Measurements from ENCODE around the gene CELSR3. TPM values are rescaled to one million over a fixed set of nuclear protein-coding genes. Genes with fewer than 3 reads are reported as not detected.
A peak's percentile ranks its signal among the peaks of the same experiment; 100 is the strongest.

The CELSR3 gene
- polyA plus RNA-seq, 1 donor = 3.9 TPM

DNA sequence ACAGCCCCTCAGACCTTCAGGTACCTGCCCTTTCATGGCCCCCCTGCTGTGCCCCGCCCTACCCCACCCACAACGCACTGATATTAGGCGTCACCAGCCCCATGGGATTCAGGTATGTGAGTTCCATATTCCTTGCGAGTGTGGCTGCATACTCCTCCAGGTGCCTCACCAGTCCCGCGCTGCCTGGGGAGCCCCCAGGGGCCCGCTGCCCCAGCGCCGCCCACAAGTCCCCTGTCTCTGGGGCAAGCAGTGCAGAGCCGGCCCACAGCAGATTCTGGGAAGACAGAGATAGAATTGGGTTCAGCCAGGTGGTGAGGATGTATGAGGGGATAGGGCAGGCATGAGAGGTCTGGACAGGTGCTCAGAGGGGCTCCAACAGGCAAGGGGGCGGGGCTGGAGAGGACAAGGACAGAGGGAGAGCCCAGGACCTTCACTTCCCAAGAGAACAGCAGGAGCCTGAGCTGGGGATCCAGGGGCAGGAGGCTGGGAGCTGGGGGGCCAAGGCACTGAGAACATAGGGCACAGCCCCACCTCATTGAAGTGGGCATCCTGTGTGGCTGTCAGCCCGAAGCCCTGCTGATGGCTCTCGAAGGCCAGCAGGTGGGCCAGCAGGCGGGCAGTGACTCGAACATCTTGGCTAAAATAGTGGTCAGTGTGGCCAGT is 14.4 kb downstream of the CELSR3 start:
- Histone ChIP-seq H3K27ac (ENCODE audit: low read length) (no peak overlapping the region), H3K4me1 (ENCODE audit: control insufficient read depth, insufficient read depth, low read length) (no peaks in the 10 kb centered on the region), H3K4me3 (ENCODE audit: low read length) (no peak overlapping the region), H3K36me3 (ENCODE audit: control insufficient read depth, insufficient read depth, low read length) (no peaks in the 10 kb centered on the region), H3K27me3 (ENCODE audit: control insufficient read depth, insufficient read depth, low read length) (no peaks in the 10 kb centered on the region), H3K9me3 (ENCODE audit: control insufficient read depth, low read depth, low read length) (no peaks in the 10 kb centered on the region)
- DNase-seq = no peak
- WGBS (ENCODE audit: insufficient coverage, low lambda C conversion rate) = no CpG with 5 or more reads among the region's 15 CpGs

DNA sequence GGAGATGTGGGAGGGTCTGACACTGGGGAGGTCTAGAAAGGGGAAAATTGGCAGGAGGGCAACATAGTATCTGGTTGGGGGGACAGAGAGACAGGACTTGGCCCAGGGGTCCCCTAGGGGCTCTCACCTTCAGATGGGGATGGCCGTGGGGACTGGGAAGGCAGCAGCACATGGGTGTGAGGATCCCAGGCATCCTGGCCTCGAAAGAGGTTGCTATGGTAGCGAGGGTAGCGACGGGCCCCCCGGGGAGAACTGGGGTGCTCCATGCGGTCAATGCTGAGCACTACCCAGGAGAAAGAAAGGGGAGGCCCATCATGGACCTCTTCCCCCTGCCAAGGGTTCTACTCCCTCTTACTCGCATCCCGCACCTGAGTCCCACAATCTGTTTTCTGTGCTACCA is 15.0 kb downstream of the CELSR3 start:
- H3K9me3 ChIP-seq (ENCODE audit: control insufficient read depth, low read depth, low read length) = no peaks in the 10 kb centered on the region
- H3K4me3 ChIP-seq (ENCODE audit: low read length) = no peak overlapping the region
- DNase-seq = no peak
- no CpG with 5 or more reads among the region's 9 CpGs for WGBS (ENCODE audit: insufficient coverage, low lambda C conversion rate)
- no peaks in the 10 kb centered on the region for H3K36me3 ChIP-seq (ENCODE audit: control insufficient read depth, insufficient read depth, low read length)
- H3K27ac ChIP-seq (ENCODE audit: low read length) = no peak overlapping the region
- H3K27me3 ChIP-seq (ENCODE audit: control insufficient read depth, insufficient read depth, low read length) = no peaks in the 10 kb centered on the region
- no peaks in the 10 kb centered on the region for H3K4me1 ChIP-seq (ENCODE audit: control insufficient read depth, insufficient read depth, low read length)

DNA sequence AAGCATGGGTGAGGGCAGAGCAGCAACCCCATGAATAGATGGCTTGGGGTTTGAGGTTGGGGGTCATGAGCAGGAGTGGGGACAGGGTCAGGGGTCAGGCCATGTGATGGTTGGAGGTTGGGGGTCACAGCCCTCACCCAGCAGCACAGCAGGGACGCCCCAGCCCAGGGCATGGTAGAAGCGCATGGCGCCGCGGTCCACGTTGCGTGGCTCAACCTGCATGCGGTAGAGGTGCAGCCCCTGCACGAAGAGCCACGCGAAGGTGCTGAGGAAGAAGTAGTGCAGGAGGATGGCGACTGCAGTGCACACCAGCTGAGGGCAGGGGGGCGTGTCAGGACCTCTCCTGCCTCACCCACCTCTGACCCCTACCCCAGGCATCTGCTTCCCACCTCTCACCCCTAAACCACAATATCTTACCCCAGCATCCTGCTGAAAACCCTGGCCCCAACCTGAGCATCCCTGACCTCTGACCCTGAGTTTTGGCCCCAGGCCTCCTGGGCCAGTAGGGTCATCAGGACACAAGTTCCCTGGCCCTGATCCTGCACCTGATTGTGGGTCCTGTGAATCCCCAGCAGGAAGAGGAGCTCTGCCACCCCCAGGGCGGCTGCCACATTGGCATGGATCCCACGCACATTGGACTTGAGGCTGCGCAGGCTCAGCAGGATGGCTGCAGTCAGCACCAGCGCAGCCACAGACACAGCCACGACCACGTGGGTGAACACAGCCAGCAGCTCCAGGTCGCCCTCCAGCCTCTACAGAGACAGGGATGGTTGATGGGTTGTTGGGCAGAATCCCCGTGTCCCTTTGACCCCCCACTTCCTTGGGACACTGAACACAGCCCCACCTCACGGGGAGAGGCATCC is 17.6 kb downstream of the CELSR3 start:
- no peak for DNase-seq
- Histone ChIP-seq H3K27me3 (ENCODE audit: control insufficient read depth, insufficient read depth, low read length) (no peaks in the 10 kb centered on the region), H3K4me1 (ENCODE audit: control insufficient read depth, insufficient read depth, low read length) (no peaks in the 10 kb centered on the region), H3K9me3 (ENCODE audit: control insufficient read depth, low read depth, low read length) (no peaks in the 10 kb centered on the region), H3K36me3 (ENCODE audit: control insufficient read depth, insufficient read depth, low read length) (no peaks in the 10 kb centered on the region), H3K27ac (ENCODE audit: low read length) (no peak overlapping the region), H3K4me3 (ENCODE audit: low read length) (no peak overlapping the region)
- WGBS (ENCODE audit: insufficient coverage, low lambda C conversion rate) = no CpG with 5 or more reads among the region's 22 CpGs

DNA sequence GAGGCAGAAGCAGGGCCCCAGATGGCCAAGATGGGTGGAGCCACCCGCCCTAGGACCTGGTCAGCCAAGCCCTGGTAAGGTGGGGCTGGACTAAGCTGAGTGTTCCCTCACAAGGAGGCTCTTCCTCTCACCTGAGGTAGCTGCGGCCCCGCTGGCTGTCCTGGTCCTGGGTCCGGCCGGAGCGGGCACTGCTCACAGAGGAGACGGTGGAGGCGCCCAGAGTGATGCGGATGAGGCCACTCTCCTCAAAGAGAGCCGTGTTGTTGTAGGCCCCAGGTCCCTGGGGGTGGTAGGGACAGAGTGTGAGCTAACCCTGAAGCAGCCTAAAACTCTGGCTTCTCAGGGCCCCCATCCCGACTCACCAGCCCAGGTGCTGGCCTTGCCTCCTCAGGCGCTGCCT is 20.1 kb downstream of the CELSR3 start:
- no peaks in the 10 kb centered on the region for H3K4me1 ChIP-seq (ENCODE audit: control insufficient read depth, insufficient read depth, low read length)
- no peak overlapping the region for H3K4me3 ChIP-seq (ENCODE audit: low read length)
- no peaks in the 10 kb centered on the region for H3K27me3 ChIP-seq (ENCODE audit: control insufficient read depth, insufficient read depth, low read length)
- no CpG with 5 or more reads among the region's 12 CpGs for WGBS (ENCODE audit: insufficient coverage, low lambda C conversion rate)
- H3K27ac ChIP-seq (ENCODE audit: low read length) = no peak overlapping the region
- no peaks in the 10 kb centered on the region for H3K36me3 ChIP-seq (ENCODE audit: control insufficient read depth, insufficient read depth, low read length)
- no peaks in the 10 kb centered on the region for H3K9me3 ChIP-seq (ENCODE audit: control insufficient read depth, low read depth, low read length)
- DNase-seq = no peak

DNA sequence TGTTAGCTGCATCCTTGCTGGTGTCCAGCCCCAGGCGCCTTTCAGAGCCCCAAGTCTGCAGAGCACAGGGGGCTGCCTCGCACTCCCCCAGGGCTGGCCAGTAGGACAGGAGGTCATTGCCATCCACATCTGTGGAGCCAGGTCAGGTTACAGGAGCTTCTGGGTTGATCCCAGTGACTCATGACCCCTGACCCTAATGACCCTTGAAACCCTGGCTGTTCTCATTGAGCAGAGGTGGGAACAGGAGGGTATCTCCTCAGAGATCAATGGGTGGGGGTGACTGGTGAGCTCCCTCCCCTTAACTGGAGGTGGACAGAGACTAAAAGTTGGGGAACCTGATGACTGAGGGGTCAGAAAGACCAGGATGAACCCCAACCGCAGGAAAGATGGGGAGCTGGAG is 21.3 kb downstream of the CELSR3 start:
- no peak overlapping the region for H3K27ac ChIP-seq (ENCODE audit: low read length)
- H3K27me3 ChIP-seq (ENCODE audit: control insufficient read depth, insufficient read depth, low read length) = no peaks in the 10 kb centered on the region
- no peak overlapping the region for H3K4me3 ChIP-seq (ENCODE audit: low read length)
- H3K4me1 ChIP-seq (ENCODE audit: control insufficient read depth, insufficient read depth, low read length) = peaks cover 3% of the 10 kb centered on the region
- H3K9me3 ChIP-seq (ENCODE audit: control insufficient read depth, low read depth, low read length) = no peaks in the 10 kb centered on the region
- WGBS (ENCODE audit: insufficient coverage, low lambda C conversion rate) = 100% methylated on average over 1 of the region's 3 CpGs
- no peak for DNase-seq
- no peaks in the 10 kb centered on the region for H3K36me3 ChIP-seq (ENCODE audit: control insufficient read depth, insufficient read depth, low read length)

DNA sequence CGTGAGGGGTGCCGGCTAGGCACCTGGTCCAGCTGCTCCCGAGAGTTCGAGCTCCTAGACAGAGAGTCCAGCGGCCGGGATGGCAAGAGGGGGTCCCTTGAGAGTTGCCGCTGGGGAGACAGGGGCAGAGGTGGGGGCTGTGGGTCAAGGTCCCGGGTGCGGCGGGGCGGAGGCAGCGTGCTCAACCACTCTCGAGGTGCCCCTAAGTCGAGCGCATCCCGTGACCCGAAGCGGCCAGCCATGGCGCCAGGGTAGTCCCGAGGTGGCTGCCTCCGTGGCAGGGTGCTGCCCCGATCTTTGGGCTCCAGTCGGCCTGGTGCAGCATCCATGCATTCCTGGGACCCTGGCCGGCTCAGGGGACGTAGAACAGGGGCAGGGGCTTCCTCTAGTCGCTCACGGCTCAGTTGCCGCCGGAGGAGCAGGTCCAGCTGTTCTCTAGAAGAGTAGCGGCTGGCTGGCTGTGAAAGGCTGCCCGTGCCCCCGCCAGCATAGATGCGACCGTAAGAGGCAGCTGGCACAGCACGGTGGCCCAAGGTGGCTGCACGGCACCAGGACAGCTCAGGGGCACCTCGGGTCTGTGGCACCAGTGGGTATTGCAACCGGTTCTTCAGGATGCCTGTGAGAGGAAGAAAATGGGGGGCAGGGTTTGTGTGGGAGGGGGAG is 22.6 kb downstream of the CELSR3 start:
- Histone ChIP-seq H3K27ac (ENCODE audit: low read length) (no peak overlapping the region), H3K9me3 (ENCODE audit: control insufficient read depth, low read depth, low read length) (no peaks in the 10 kb centered on the region), H3K4me3 (ENCODE audit: low read length) (no peak overlapping the region), H3K4me1 (ENCODE audit: control insufficient read depth, insufficient read depth, low read length) (peaks cover 11% of the 10 kb centered on the region), H3K27me3 (ENCODE audit: control insufficient read depth, insufficient read depth, low read length) (no peaks in the 10 kb centered on the region), H3K36me3 (ENCODE audit: control insufficient read depth, insufficient read depth, low read length) (no peaks in the 10 kb centered on the region)
- DNase-seq = no peak
- no CpG with 5 or more reads among the region's 38 CpGs for WGBS (ENCODE audit: insufficient coverage, low lambda C conversion rate)

DNA sequence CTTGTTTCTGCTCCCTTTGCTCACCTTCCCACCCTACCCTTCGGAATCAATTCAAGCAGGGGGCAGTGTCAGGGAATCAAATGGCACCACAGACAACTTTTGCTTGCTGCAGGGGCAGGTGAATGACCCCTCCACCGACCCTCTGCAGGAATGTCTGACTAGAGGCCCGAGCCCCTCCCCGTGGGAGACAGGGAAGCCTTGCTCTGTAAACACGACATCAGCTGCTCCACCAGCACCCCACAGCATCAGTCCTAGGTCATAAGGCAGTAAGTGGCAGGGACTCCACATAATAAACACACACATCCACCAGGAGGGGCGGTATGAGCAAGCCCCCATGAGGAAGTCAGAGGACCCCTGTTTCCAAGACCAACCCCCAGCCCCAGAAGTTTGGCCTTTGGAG is 25.4 kb downstream of the CELSR3 start:
- no peak for DNase-seq
- Histone ChIP-seq H3K27ac (ENCODE audit: low read length) (no peak overlapping the region), H3K27me3 (ENCODE audit: control insufficient read depth, insufficient read depth, low read length) (no peaks in the 10 kb centered on the region), H3K4me1 (ENCODE audit: control insufficient read depth, insufficient read depth, low read length) (peaks cover 17% of the 10 kb centered on the region), H3K36me3 (ENCODE audit: control insufficient read depth, insufficient read depth, low read length) (peaks cover 14% of the 10 kb centered on the region), H3K9me3 (ENCODE audit: control insufficient read depth, low read depth, low read length) (no peaks in the 10 kb centered on the region), H3K4me3 (ENCODE audit: low read length) (no peak overlapping the region)
- no CpG with 5 or more reads among the region's 6 CpGs for WGBS (ENCODE audit: insufficient coverage, low lambda C conversion rate)

DNA sequence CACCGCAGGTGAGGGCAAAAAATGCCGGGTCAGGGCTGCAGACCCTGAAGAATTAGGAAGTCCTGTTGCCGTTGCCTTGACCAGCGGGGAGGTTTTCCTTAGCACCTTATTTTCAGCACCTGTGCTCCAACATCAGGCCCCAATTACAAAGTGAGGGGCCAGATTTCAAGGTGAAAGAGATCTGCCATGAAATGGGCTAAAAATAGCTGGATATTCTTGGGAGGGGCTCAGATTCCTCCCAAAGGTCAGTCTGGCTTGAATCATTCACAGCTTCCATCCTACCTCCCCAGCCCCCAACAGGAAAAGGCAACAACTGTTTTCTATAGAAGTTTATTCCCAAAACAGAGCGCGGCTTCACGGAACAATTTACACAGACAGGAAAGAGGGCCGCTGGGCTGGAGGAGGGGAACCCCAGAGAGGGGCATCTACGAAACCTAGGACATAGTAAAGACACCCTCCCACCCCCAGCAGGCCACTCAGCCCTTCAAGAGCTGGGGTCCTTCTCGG is 26.5 kb downstream of the CELSR3 start:
- Histone ChIP-seq H3K4me3 (ENCODE audit: low read length) (peak overlapping the region; percentile 92), H3K4me1 (ENCODE audit: control insufficient read depth, insufficient read depth, low read length) (peaks cover 17% of the 10 kb centered on the region), H3K27me3 (ENCODE audit: control insufficient read depth, insufficient read depth, low read length) (no peaks in the 10 kb centered on the region), H3K9me3 (ENCODE audit: control insufficient read depth, low read depth, low read length) (no peaks in the 10 kb centered on the region), H3K36me3 (ENCODE audit: control insufficient read depth, insufficient read depth, low read length) (peaks cover 24% of the 10 kb centered on the region), H3K27ac (ENCODE audit: low read length) (peak overlapping the region; percentile 77)
- peak in 1 of 2 donors; percentile 11 for DNase-seq
- no CpG with 5 or more reads among the region's 10 CpGs for WGBS (ENCODE audit: insufficient coverage, low lambda C conversion rate)

DNA sequence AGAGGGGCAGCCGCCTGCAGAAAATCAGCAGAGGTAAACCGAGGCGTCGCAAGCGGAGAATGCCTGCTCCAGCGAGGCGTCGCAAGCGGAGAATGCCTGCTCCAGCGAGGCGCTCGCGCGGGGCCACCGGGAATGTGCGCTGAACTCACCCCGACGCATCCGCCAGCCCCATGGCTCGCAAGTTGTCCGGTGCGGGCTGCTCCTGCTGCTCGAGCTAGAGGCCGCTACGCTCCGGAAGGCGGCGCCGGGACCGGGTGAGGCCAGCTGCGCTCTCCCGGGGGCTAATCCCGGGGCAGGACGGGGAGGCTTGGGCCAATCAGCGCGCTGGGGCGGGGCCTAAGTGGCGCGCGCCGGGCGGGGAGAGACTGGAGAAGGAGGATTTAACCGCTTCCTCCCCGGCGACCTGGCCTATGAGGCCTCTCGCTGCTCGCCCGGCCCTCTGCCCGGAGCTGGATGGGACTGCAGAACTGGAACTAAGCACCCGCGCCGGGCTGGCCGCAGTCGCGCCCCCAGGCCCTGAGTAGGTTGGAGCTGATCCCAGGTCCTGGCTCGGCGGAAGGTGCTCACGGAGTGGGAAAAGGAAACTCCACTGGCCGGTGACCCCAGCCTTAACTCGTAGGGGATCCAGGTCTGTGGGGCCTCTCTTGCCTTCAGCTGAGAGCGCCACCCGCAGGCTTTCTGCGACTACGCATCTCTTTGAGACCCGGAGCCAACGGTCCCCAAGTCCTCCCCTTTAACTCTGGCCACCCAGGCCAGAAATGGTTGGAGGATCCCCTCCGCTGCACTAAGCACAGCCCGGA is 27.3 kb downstream of the CELSR3 start, which contains the start of gene SLC26A6:
Gene SLC26A6, minus strand, starts transcription at position 240 of the 800 bp plus-strand sequence. Its CDS starts 68 bp downstream, at position 172.
- peaks cover 32% of the 10 kb centered on the region for H3K36me3 ChIP-seq (ENCODE audit: control insufficient read depth, insufficient read depth, low read length)
- H3K9me3 ChIP-seq (ENCODE audit: control insufficient read depth, low read depth, low read length) = no peaks in the 10 kb centered on the region
- no CpG with 5 or more reads among the region's 68 CpGs for WGBS (ENCODE audit: insufficient coverage, low lambda C conversion rate)
- DNase-seq = peak; percentile 95 to 98
- H3K4me3 ChIP-seq (ENCODE audit: low read length) = peak within 1 kb of the TSS; percentile 92
- peaks cover 17% of the 10 kb centered on the region for H3K4me1 ChIP-seq (ENCODE audit: control insufficient read depth, insufficient read depth, low read length)
- no peaks in the 10 kb centered on the region for H3K27me3 ChIP-seq (ENCODE audit: control insufficient read depth, insufficient read depth, low read length)
- peak within 1 kb of the TSS; percentile 77 for H3K27ac ChIP-seq (ENCODE audit: low read length)
